Thoracic aorta (tissue), 2 donors: Measurements from ENCODE around the gene SPTBN4. TPM values are rescaled to one million over a fixed set of nuclear protein-coding genes. Genes with fewer than 3 reads are reported as not detected.

ENCODE experiments used
- ATAC-seq: fragments of 150-250 bp; one replicate; pipeline ENCODE4 v1.8.0; 2017; ENCODE audit warnings: low read depth; ENCODE audit not compliant: insufficient number of reproducible peaks, low FRiP score
- DNase-seq: peaks from one replicate; pipeline ENCODE4 v3.0.0-alpha.2; 2020; ENCODE audit warnings: low spot score
- H3K27ac ChIP-seq, 2 donors: fragments of 200-600 bp; sonication (generic); 1 replicate in 1 of 2; 2 replicates in 1 of 2; pipeline ENCODE4 v1.5.1; 2016; ENCODE audit warnings: mild to moderate bottlenecking in 2 of 2, moderate library complexity in 2 of 2
- H3K27me3 ChIP-seq: fragments of 200-600 bp; sonication (generic); replicated peaks from 2 replicates; pipeline ENCODE4 v1.6.0; 2016; ENCODE audit warnings: mild to moderate bottlenecking; ENCODE audit not compliant: insufficient read depth
- H3K36me3 ChIP-seq: fragments of 200-600 bp; sonication (generic); one replicate; pipeline ENCODE4 v1.5.1; 2016
- H3K4me1 ChIP-seq, 2 donors: fragments of 200-600 bp; sonication (generic); 1 replicate in 1 of 2; 2 replicates in 1 of 2; pipeline versions ENCODE4 v1.5.1 to v1.6.0; 2016; ENCODE audit warnings: low read depth in 2 of 2, mild to moderate bottlenecking in 1 of 2; ENCODE audit not compliant: control insufficient read depth in 1 of 2
- H3K4me3 ChIP-seq: fragments of 200-600 bp; sonication (generic); 2 replicates; pipeline ENCODE4 v1.5.1; 2016; ENCODE audit warnings: mild to moderate bottlenecking
- H3K9me3 ChIP-seq: fragments of 200-600 bp; sonication (generic); 2 replicates; pipeline ENCODE4 v1.5.1; 2016
- CTCF ChIP-seq: fragments of 200-600 bp; sonication (generic); IDR thresholded peaks from one replicate; pipeline ENCODE4 v1.5.1; 2019; ENCODE audit warnings: antibody characterized with exemption
- total RNA-seq, 2 donors: library from RNA; depleted of rRNA; stranded (reverse); fragments of >200 nt; gene quantifications; one replicate each; pipeline versions ENCODE4 v1.1.0 to v1.2.3, GENCODE V29; 2016

Gene SPTBN4
- total RNA-seq, 2 donors from 2014 or later, result 2.0 to 7.0 TPM

DNA sequence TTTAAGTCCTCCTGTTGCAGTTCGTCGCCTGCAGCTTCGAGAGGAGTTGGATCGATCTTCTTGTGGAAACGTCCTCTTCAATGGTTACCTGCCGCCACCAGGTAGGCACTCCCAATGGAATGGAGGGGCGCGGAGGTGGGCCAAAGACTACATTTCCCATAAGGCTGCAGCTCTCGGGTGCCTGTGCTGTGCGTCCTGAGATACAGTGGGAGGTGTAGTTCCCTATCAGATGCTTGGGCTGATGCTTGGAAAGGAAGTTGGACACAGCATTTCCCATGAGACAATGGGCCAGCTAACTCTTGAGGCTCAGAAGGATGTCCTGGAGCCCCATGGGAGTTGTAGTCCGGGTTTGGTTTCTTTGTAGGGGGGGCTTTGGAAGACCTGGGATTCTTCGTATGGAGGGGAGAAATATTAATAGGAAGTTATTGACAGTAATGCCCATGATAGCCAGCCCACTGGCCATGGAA lies 111.7 kb downstream of the SPTBN4 start:
- no peak overlapping the region for H3K27ac ChIP-seq
- peaks cover 15 to 20% of the 10 kb centered on the region in 2 donors for H3K4me1 ChIP-seq
- DNase-seq (no peak), ATAC-seq (no peak)
- TF ChIP-seq CTCF, result no peak
- H3K4me3 ChIP-seq, result no peak overlapping the region
- peaks cover 20% of the 10 kb centered on the region for H3K36me3 ChIP-seq
- H3K9me3 ChIP-seq, result no peaks in the 10 kb centered on the region
- no peaks in the 10 kb centered on the region for H3K27me3 ChIP-seq

GRCh38 chr19:40580619-40581018 lies 113.8 kb downstream of the SPTBN4 start:
- DNase-seq (no peak), ATAC-seq (no peak)
- Histone ChIP-seq H3K27ac (no peak overlapping the region), H3K4me1 (peaks cover 15 to 20% of the 10 kb centered on the region in 2 donors), H3K4me3 (no peak overlapping the region), H3K27me3 (no peaks in the 10 kb centered on the region), H3K9me3 (no peaks in the 10 kb centered on the region), H3K36me3 (peaks cover 27% of the 10 kb centered on the region)
- no peak for TF ChIP-seq CTCF

- no peak overlapping the region for H3K4me3 ChIP-seq
- peaks cover 11 to 15% of the 10 kb centered on the region in 2 donors for H3K4me1 ChIP-seq
- DNase-seq, result no peak
- H3K9me3 ChIP-seq, result no peaks in the 10 kb centered on the region
- peaks cover 34% of the 10 kb centered on the region for H3K36me3 ChIP-seq
- no peak for TF ChIP-seq CTCF
- ATAC-seq, result no peak
- H3K27ac ChIP-seq, result no peak overlapping the region
- no peaks in the 10 kb centered on the region for H3K27me3 ChIP-seq
Measured at GRCh38 chr19:40581531-40581930, 114.7 kb downstream of the SPTBN4 start.

DNA sequence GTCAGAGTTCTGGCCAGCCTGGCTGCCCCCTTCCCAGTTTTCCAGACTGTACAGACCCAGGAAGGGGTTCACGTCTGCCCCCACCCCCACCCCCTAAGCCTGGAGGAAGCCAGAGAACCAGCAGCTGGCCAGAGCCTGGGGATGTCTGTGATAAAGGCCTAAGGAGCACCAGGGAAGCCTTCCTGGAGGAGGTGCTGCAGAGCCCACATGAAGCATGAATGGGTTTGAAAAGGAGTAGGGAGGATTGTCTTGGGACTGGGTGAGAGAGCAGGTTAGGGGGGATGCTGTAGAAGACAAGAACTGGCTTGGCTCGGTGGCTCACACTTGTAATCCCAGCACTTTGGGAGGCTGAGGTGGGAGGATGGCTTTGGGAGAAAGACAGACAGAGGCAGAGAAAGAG lies 115.7 kb downstream of the SPTBN4 start:
- H3K36me3 ChIP-seq, result peaks cover 44% of the 10 kb centered on the region

GRCh38 chr19:40583283-40583682 lies 116.5 kb downstream of the SPTBN4 start:
- H3K9me3 ChIP-seq, result no peaks in the 10 kb centered on the region
- H3K4me3 ChIP-seq, result no peak overlapping the region
- TF ChIP-seq CTCF, result no peak
- no peak overlapping the region for H3K27ac ChIP-seq
- H3K4me1 ChIP-seq, result peaks cover 2 to 3% of the 10 kb centered on the region in 2 donors
- no peak for DNase-seq
- peaks cover 44% of the 10 kb centered on the region for H3K36me3 ChIP-seq
- ATAC-seq, result no peak
- no peaks in the 10 kb centered on the region for H3K27me3 ChIP-seq

More for the DNA sequence above, 115.7 kb downstream of the SPTBN4 start:
- DNase-seq (no peak), ATAC-seq (no peak)
- TF ChIP-seq CTCF, result no peak
- no peaks in the 10 kb centered on the region for H3K27me3 ChIP-seq
- no peaks in the 10 kb centered on the region for H3K9me3 ChIP-seq
- H3K27ac ChIP-seq, result no peak overlapping the region
- H3K4me1 ChIP-seq, result peaks cover 10% of the 10 kb centered on the region in 2 donors
- H3K4me3 ChIP-seq, result no peak overlapping the region
